ENCODE data around the gene GRPEL2. TPM values are rescaled to one million over a fixed set of nuclear protein-coding genes. Genes with fewer than 3 reads are reported as not detected.

The GRPEL2 gene
- total and polyA plus RNA-seq, 10 donors, result 4.6 to 17.7 (median 9.0) TPM

DNA sequence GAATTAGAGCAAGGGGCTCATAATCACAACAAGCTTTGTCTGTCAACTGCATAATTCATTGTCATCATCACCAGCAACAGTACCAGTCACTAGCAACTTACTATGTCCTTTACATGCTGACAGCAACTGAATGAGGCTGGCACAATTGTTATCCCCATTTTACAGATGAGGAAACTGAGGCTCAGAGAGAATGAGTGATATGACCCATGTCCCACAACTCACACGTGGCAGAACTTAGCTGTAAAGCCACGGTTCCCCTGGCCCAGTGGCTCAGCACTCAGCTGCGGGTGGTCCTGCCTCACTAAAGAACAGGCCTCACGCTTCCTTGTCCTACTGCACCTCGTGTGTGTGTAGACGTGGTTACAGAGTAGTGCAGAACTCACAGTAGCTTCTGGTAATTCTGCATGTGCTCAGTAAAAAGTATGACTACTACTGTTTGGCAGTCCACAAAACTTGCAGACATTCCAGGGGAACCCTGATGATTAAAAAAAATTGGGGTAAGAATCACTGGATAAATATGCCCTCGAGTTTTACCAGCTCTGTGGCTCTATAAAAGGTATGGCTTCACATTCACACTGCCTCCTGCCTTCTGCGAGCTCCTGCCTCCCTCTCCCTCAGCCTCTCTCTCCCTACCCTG, 43.4 kb upstream of the GRPEL2 start:
- Histone ChIP-seq H3K27ac (no peak overlapping the region), H3K4me1 (peaks cover 6 to 50% (median 19%) of the 10 kb centered on the region in 6 donors), H3K4me3 (no peak overlapping the region), H3K27me3 (replicated peaks in 1 of 7) (peaks cover 0 to 17% (median 0%) of the 10 kb centered on the region in 7 donors), H3K36me3 (no peaks in the 10 kb centered on the region), H3K9me3 (no peaks in the 10 kb centered on the region)
- TF ChIP-seq POLR2AphosphoS5 (IDR thresholded peaks at IDR 0.05) (no peak), POLR2A (IDR thresholded peaks at IDR 0.05) (no peak)
- TF ChIP-seq, protein P1, sequence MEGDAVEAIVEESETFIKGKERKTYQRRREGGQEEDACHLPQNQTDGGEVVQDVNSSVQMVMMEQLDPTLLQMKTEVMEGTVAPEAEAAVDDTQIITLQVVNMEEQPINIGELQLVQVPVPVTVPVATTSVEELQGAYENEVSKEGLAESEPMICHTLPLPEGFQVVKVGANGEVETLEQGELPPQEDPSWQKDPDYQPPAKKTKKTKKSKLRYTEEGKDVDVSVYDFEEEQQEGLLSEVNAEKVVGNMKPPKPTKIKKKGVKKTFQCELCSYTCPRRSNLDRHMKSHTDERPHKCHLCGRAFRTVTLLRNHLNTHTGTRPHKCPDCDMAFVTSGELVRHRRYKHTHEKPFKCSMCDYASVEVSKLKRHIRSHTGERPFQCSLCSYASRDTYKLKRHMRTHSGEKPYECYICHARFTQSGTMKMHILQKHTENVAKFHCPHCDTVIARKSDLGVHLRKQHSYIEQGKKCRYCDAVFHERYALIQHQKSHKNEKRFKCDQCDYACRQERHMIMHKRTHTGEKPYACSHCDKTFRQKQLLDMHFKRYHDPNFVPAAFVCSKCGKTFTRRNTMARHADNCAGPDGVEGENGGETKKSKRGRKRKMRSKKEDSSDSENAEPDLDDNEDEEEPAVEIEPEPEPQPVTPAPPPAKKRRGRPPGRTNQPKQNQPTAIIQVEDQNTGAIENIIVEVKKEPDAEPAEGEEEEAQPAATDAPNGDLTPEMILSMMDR (IDR thresholded peaks at IDR 0.05 in 8 of 11, conservative IDR thresholded peaks at IDR 0.05 in 3 of 11), result no peak
- intact Hi-C loops (cut with DNase I; ENCODE audit: low total_unique reads), result no loop called here
- WGBS, 5 donors, result 70 to 87% (median 81%) methylated on average over 5 to 8 of the region's 8 CpGs
- no peak for DNase-seq

DNA sequence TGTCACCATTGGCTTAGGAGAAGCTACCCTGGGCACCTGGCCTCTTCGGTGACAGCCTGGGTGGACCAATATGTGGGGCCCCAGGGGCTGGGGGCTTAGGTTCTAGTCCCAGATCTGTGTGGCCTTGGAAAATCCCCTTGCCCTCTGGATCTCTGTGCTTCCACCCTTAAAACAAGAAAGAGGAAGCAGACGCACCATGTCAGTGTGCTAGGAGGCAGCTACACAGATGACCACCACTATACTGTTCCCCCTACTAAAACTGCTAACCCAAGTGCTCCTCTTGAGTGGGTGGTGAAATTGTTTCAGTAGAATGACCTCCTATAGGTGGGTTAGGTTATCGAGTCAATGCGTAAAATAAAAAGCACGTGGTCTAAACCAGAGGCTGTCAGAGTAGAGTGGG, 42.7 kb upstream of the GRPEL2 start:
- H3K9me3 ChIP-seq, result no peaks in the 10 kb centered on the region
- intact Hi-C loops (cut with DNase I; ENCODE audit: low total_unique reads), result no loop called here
- no peak for DNase-seq
- H3K36me3 ChIP-seq, result no peaks in the 10 kb centered on the region
- no peak for TF ChIP-seq POLR2A (IDR thresholded peaks at IDR 0.05)
- TF ChIP-seq, protein P1 (IDR thresholded peaks at IDR 0.05 in 8 of 11, conservative IDR thresholded peaks at IDR 0.05 in 3 of 11), result no peak
- no peak for TF ChIP-seq POLR2AphosphoS5 (IDR thresholded peaks at IDR 0.05)
- no peak overlapping the region for H3K4me3 ChIP-seq
- no peak overlapping the region for H3K27ac ChIP-seq
- peaks cover 0 to 17% (median 0%) of the 10 kb centered on the region in 7 donors for H3K27me3 ChIP-seq (replicated peaks in 1 of 7)
- 75 to 83% (median 80%) methylated on average over 5 of the region's 5 CpGs for WGBS, 5 donors
- H3K4me1 ChIP-seq, result peaks cover 6 to 57% (median 19%) of the 10 kb centered on the region in 6 donors

DNA sequence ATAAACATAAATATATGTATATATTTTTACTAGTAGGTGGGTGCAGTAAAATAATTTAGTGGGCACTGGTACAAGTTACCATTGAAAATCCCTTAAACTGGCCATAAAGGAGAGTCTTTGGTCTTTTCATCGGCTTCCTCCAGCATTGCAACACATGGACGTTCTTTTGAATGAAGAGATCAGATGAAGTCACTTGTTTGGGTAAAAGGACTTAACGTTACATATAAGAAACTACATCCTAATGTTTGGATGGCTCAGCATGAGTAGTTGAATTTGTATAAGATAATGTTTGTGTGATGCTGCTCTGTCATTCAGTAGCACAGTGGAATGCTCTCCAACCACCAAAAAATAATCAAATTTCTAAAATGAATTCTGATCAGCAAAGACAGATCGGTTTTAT, 42.1 kb upstream of the GRPEL2 start:
- TF ChIP-seq, protein P1 (IDR thresholded peaks at IDR 0.05 in 8 of 11, conservative IDR thresholded peaks at IDR 0.05 in 3 of 11), result no peak
- TF ChIP-seq POLR2AphosphoS5 (IDR thresholded peaks at IDR 0.05) (no peak), POLR2A (IDR thresholded peaks at IDR 0.05) (no peak)
- DNase-seq, result no peak
- Histone ChIP-seq H3K4me1 (peaks cover 6 to 54% (median 19%) of the 10 kb centered on the region in 6 donors), H3K27ac (no peak overlapping the region), H3K9me3 (no peaks in the 10 kb centered on the region), H3K4me3 (no peak overlapping the region), H3K36me3 (no peaks in the 10 kb centered on the region), H3K27me3 (replicated peaks in 1 of 7) (peaks cover 0 to 17% (median 0%) of the 10 kb centered on the region in 7 donors)
- intact Hi-C loops (cut with DNase I; ENCODE audit: low total_unique reads), result no loop called here
- WGBS, 5 donors, result 61 to 76% (median 71%) methylated on average over 4 of the region's 4 CpGs

DNA sequence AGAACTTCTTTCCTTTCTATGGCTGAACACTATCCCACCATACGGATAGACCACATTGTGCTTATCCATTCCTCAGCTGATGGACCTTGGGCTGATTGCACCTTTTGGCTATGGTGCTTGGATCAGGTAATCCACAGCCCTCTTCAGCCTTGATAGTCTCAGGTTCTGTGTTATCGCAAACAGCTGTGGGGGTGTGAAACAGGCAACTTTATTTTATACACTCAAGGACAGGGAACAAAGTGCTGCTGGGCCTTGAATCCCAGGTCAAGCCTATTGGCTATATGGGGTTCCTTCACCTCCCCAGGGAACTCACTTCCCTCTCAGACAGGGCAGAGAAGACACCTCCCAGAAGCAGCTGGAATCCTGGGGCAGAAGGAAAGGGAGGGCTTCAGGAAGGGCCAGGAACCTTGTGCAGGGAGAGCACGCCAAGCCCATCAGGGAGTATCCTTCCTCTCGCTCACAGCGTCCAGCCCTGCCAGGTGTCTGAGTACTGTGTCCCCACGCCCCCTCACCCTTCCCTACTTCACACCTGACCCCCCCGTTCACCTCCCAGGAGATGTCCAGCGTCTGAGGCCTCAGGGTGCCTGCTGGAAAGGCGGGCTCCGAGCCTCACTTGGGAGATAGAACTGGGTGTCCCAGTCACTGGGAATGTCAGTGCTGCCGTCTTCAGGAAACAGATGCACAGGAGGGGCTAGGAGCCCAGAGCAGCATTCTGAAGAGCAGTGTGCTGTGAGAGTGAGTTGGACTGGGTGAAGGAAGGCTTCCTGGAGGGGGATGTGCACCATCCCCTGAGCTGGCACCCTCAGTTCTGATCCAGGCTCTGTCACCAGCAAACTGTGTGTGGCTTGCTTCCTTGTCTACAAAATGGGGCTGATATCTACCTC, 40.9 kb upstream of the GRPEL2 start:
- intact Hi-C loops (cut with DNase I; ENCODE audit: low total_unique reads), result no loop called here

More for the DNA sequence above, 40.9 kb upstream of the GRPEL2 start:
- H3K9me3 ChIP-seq, result no peaks in the 10 kb centered on the region
- DNase-seq, result no peak
- peaks cover 0 to 11% (median 0%) of the 10 kb centered on the region in 7 donors for H3K27me3 ChIP-seq (replicated peaks in 1 of 7)
- no peaks in the 10 kb centered on the region for H3K36me3 ChIP-seq
- peak overlapping the region in 6 of 8 donors; percentile 22 to 68 (median 41) for H3K27ac ChIP-seq
- H3K4me1 ChIP-seq, result peaks cover under 1 to 42% (median 8%) of the 10 kb centered on the region in 6 donors
- 59 to 75% (median 64%) methylated on average over 10 to 11 of the region's 11 CpGs for WGBS, 5 donors
- TF ChIP-seq, protein P1 (IDR thresholded peaks at IDR 0.05 in 8 of 11, conservative IDR thresholded peaks at IDR 0.05 in 3 of 11), result no peak
- TF ChIP-seq POLR2A (IDR thresholded peaks at IDR 0.05) (no peak), POLR2AphosphoS5 (IDR thresholded peaks at IDR 0.05) (peak in 2 of 3 donors; percentile 28 to 45)
- no peak overlapping the region for H3K4me3 ChIP-seq

All from spleen (tissue), 11 donors.